Transverse colon (tissue), 4 donors: ENCODE results near the gene OPRM1. TPM values are rescaled to one million over a fixed set of nuclear protein-coding genes. Genes with fewer than 3 reads are reported as not detected.

Experiments used
- DNase-seq: peaks from one replicate; pipeline ENCODE4 v3.0.0-alpha.2; 2019
- H3K27ac ChIP-seq, 4 donors: fragments of 200-600 bp; sonication (generic); 2 replicates each; pipeline ENCODE4 v1.5.1; 2016 to 2018; ENCODE audit warnings: inconsistent platforms in 4 of 4
- H3K27me3 ChIP-seq: fragments of 200-600 bp; sonication (generic); 2 replicates; pipeline ENCODE4 v1.5.1; 2017; ENCODE audit warnings: inconsistent platforms
- H3K36me3 ChIP-seq, 4 donors: fragments of 200-600 bp; sonication (generic); 2 replicates each; pipeline ENCODE4 v1.5.1; 2017 to 2019; ENCODE audit warnings: inconsistent platforms in 4 of 4
- H3K4me1 ChIP-seq, 4 donors: fragments of 200-600 bp; sonication (generic); 2 replicates each; pipeline ENCODE4 v1.5.1; 2017 to 2020; ENCODE audit warnings: inconsistent platforms in 4 of 4
- H3K4me3 ChIP-seq, 4 donors: fragments of 200-600 bp; sonication (generic); 1 replicate in 1 of 4; 2 replicates in 3 of 4; pipeline versions ENCODE4 v1.5.1 to v1.6.1; 2017 to 2019; ENCODE audit warnings: inconsistent platforms in 4 of 4
- H3K9me3 ChIP-seq, 2 donors: fragments of 200-600 bp; sonication (generic); 2 replicates each; pipeline ENCODE4 v1.5.1; 2017 to 2019; ENCODE audit warnings: inconsistent platforms in 2 of 2
- EP300 ChIP-seq: sonication (generic); formaldehyde crosslinking; IDR thresholded peaks from one replicate; pipeline ENCODE4 v1.6.1; 2017; ENCODE audit warnings: antibody characterized with exemption, low read depth
- POLR2A ChIP-seq: fragments of 450-650 bp; IDR thresholded peaks from one replicate; pipeline ENCODE4 v1.6.1; 2016; ENCODE audit warnings: antibody characterized with exemption, mild to moderate bottlenecking, moderate library complexity
- POLR2AphosphoS5 ChIP-seq, 3 donors: sonication (generic); formaldehyde crosslinking; IDR thresholded peaks; one replicate each; pipeline ENCODE4 v1.6.1; 2016; ENCODE audit warnings: antibody characterized with exemption in 3 of 3
- WGBS, 2 donors: methylation state at CpG; one replicate each; pipeline ENCODE4 v1.1.5; 2018; ENCODE audit warnings: low coverage in 1 of 2; 5-methylcytosine and 5-hydroxymethylcytosine counted together
- in situ Hi-C, 4 donors: fragments of 200-750 bp; cut with MboI; loops; one replicate each; pipeline versions ENCODE4 v1.15.0 to v1.15.1; 2017; ENCODE audit warnings: low sequenced_read_pairs in 3 of 4, low pct_ligation_motif_present in 1 of 4, low pct_unique_long_range_greater_than_20kb in 1 of 4
- intact Hi-C: fragments of 100-400 bp; cut with DNase I; formaldehyde crosslinking; loops from one replicate; pipeline ENCODE4 v1.15.1; 2023; ENCODE audit warnings: low total_unique reads
- total RNA-seq, 4 donors: library from RNA; depleted of rRNA; stranded (reverse); fragments of >200 nt; gene quantifications; one replicate each; pipeline ENCODE4 v1.1.0, GENCODE V29; 2016
- TF ChIP-seq, protein P1 (sequence below), 5 experiments: fragments of 200-600 bp in 3 of 5; fragments of 450-650 bp in 2 of 5; sonication (generic) in 3 of 5; IDR thresholded peaks; 1 replicate in 2 of 5; 2 replicates in 3 of 5; pipeline ENCODE4 v1.5.1; 2016 to 2017; ENCODE audit warnings: antibody characterized with exemption in 5 of 5, inconsistent platforms in 3 of 5, mild to moderate bottlenecking in 2 of 5, moderate library complexity in 1 of 5

Gene OPRM1
- total RNA-seq, 4 donors from 2014 or later: 0.64 TPM; not detected in 3

DNA sequence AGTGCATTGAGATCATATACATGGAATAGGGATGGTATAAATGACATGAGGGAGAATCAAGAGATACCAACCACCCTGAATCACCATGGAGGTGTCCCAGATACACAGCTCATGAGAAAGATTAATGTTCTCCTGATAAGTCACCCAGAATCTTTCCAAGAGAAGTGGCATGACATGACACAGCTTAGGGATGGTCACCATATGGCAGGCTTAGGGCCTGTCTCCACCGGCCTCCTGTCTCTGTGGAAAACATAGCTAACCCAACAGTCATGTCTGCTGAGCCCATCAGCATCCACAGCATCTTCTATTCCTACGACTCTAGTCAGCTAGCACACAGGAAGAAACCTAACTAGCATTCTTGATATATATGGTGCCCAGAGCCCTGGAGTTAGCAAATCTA, 184.3 kb downstream of the OPRM1 start:
- intact Hi-C loops: no loop called here
- 92 to 100% methylated on average over 2 of the region's 2 CpGs for WGBS, 2 donors

GRCh38 chr6:154226461-154226860, 187.4 kb downstream of the OPRM1 start:
- WGBS, 2 donors: 88 to 96% methylated on average over 3 of the region's 3 CpGs
- Histone ChIP-seq H3K4me3 (no peak overlapping the region), H3K27me3 (no peaks in the 10 kb centered on the region), H3K36me3 (no peaks in the 10 kb centered on the region), H3K4me1 (no peaks in the 10 kb centered on the region), H3K9me3 (no peaks in the 10 kb centered on the region), H3K27ac (no peak overlapping the region)
- in situ Hi-C loops (no loop called here), intact Hi-C loops (no loop called here)
- TF ChIP-seq POLR2A: no peak
- no peak for DNase-seq

More for the DNA sequence above, 184.3 kb downstream of the OPRM1 start:
- TF ChIP-seq EP300 (no peak), POLR2AphosphoS5 (IDR thresholded peaks at IDR 0.05) (no peak), POLR2A (no peak)
- TF ChIP-seq, protein P1, sequence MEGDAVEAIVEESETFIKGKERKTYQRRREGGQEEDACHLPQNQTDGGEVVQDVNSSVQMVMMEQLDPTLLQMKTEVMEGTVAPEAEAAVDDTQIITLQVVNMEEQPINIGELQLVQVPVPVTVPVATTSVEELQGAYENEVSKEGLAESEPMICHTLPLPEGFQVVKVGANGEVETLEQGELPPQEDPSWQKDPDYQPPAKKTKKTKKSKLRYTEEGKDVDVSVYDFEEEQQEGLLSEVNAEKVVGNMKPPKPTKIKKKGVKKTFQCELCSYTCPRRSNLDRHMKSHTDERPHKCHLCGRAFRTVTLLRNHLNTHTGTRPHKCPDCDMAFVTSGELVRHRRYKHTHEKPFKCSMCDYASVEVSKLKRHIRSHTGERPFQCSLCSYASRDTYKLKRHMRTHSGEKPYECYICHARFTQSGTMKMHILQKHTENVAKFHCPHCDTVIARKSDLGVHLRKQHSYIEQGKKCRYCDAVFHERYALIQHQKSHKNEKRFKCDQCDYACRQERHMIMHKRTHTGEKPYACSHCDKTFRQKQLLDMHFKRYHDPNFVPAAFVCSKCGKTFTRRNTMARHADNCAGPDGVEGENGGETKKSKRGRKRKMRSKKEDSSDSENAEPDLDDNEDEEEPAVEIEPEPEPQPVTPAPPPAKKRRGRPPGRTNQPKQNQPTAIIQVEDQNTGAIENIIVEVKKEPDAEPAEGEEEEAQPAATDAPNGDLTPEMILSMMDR (IDR thresholded peaks at IDR 0.05): no peak
- H3K27me3 ChIP-seq: no peaks in the 10 kb centered on the region
- H3K36me3 ChIP-seq: no peaks in the 10 kb centered on the region
- no peak for DNase-seq
- H3K4me1 ChIP-seq: no peaks in the 10 kb centered on the region
- in situ Hi-C loops: no loop called here
- no peak overlapping the region for H3K27ac ChIP-seq
- H3K9me3 ChIP-seq: no peaks in the 10 kb centered on the region
- no peak overlapping the region for H3K4me3 ChIP-seq

DNA sequence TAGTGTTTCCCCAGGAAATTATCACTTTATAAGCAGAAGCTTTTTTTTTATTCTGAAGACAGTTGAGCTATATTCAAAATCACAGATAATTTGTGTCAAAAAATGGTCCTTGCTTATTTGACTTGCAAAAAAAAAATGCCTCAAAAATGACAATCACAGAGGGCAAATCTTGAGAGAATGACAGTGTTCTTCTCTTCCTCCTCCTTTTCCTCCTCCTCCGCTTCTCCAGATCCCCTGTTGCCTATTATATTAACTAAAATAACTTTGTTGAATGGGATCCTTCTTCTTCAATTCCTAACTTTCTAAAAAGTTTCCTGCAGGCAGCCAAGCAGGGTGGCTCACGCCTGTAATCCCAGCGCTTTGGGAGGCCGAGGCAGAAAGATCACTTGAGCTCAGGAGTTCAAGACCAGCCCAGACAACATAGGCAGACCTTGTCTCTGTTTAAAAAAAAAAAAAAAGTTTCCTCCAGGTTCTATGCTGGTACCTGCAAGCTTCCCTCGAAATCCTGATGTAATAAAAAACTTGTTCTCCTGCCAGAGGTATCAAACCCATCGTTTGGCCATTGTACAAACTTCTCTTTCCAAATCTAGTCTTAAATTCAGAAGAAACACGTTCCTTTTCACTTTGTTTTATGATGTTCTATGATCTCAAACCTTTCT, 189.0 kb downstream of the OPRM1 start:
- no peak overlapping the region for H3K4me3 ChIP-seq
- no peak for DNase-seq
- no peaks in the 10 kb centered on the region for H3K4me1 ChIP-seq
- in situ Hi-C loops: no loop called here
- no peaks in the 10 kb centered on the region for H3K36me3 ChIP-seq
- no peaks in the 10 kb centered on the region for H3K9me3 ChIP-seq
- WGBS, 2 donors: 78 to 85% methylated on average over 6 to 7 of the region's 7 CpGs
- TF ChIP-seq, protein P1 (IDR thresholded peaks at IDR 0.05): no peak
- TF ChIP-seq POLR2A: no peak
- no peak for TF ChIP-seq EP300
- no peak for TF ChIP-seq POLR2AphosphoS5 (IDR thresholded peaks at IDR 0.05)
- intact Hi-C loops: no loop called here
- no peaks in the 10 kb centered on the region for H3K27me3 ChIP-seq
- no peak overlapping the region for H3K27ac ChIP-seq

DNA sequence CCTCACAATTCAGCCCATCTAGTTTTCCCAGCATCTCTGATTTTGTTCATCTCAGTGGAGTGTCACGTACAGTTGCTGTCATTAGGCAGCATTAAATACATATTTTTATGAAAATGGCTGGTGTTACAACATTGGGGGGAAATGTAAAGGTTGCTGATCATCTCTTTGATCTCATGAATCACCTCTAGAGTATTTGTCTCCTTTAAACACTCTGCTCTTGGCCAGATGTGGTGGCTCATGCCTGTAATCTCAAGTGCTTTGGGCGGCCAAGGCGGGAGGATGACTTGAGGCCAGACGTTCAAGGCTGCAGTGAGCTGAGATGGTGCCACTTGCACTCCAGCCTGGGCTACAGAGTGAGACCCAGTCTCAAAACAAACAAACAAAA, 189.5 kb downstream of the OPRM1 start:
- WGBS, 2 donors: 88 to 91% methylated on average over 4 of the region's 4 CpGs
- intact Hi-C loops: no loop called here
- no peaks in the 10 kb centered on the region for H3K9me3 ChIP-seq
- in situ Hi-C loops: no loop called here
- no peaks in the 10 kb centered on the region for H3K27me3 ChIP-seq
- H3K27ac ChIP-seq: no peak overlapping the region
- no peak for DNase-seq
- H3K4me3 ChIP-seq: no peak overlapping the region
- TF ChIP-seq EP300: no peak
- TF ChIP-seq POLR2AphosphoS5 (IDR thresholded peaks at IDR 0.05): no peak
- TF ChIP-seq POLR2A: no peak
- TF ChIP-seq, protein P1 (IDR thresholded peaks at IDR 0.05): no peak
- H3K4me1 ChIP-seq: no peaks in the 10 kb centered on the region
- no peaks in the 10 kb centered on the region for H3K36me3 ChIP-seq

GRCh38 chr6:154229786-154230185, 190.7 kb downstream of the OPRM1 start:
- no peaks in the 10 kb centered on the region for H3K27me3 ChIP-seq
- no peak overlapping the region for H3K4me3 ChIP-seq
- 62 to 68% methylated on average over 6 of the region's 6 CpGs for WGBS, 2 donors
- TF ChIP-seq, protein P1 (IDR thresholded peaks at IDR 0.05): no peak
- no peak for TF ChIP-seq EP300
- no peak for TF ChIP-seq POLR2A
- no peak for TF ChIP-seq POLR2AphosphoS5 (IDR thresholded peaks at IDR 0.05)
- no peaks in the 10 kb centered on the region for H3K36me3 ChIP-seq
- intact Hi-C loops: no loop called here
- in situ Hi-C loops: no loop called here
- no peak for DNase-seq
- H3K4me1 ChIP-seq: no peaks in the 10 kb centered on the region
- H3K27ac ChIP-seq: no peak overlapping the region
- H3K9me3 ChIP-seq: no peaks in the 10 kb centered on the region
